DMS53 (cell line): ENCODE results near the gene CDSN.
A peak's percentile ranks its signal among the peaks of the same experiment; 100 is the strongest.
"Not testable (repeated sequence)": the region's sequence is repeated elsewhere in the genome, so short reads cannot be mapped to it uniquely, and the experiment has no call there.

Source experiments
- DNase-seq: peaks from one replicate; lab custom pipeline; 2025; lab: John Stamatoyannopoulos, UW

Gene CDSN

GRCh38 chr6:31087494-31088089 is 32.7 kb downstream of the CDSN start:
- DNase-seq = peak; percentile 87

DNA sequence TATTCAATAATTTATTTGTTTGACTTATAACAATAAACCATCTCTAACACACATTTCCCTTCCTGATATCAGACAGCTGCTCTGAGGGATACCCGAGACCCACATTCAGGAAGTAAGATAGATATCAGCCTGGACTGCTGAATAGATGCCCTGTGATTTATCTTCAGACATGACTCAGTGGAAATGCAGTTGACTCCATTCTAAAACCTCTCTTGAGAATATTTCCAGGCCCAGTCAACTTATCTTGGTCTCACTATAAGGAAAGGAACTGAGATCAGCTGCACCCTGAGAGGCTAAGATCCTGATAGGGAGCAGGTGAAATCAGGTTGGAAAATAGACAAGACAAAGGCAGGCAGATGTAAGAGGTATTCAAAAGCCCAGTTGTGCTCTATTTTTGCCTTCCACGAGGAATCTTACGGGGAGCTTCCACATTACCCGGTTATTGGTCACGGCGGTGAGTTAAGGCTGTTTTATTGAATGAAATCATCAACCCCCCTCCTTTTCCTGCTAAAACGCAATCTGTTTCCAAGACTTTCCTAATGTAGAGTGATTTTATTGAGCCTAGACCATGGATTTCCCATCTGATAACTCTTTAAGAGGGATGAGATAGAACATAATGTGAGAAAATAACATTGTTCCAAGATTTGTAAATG is 33.3 kb downstream of the CDSN start:
- no peak for DNase-seq

- peak; percentile 51 for DNase-seq
Observed at GRCh38 chr6:31083742-31084354, 36.4 kb downstream of the CDSN start.

DNA sequence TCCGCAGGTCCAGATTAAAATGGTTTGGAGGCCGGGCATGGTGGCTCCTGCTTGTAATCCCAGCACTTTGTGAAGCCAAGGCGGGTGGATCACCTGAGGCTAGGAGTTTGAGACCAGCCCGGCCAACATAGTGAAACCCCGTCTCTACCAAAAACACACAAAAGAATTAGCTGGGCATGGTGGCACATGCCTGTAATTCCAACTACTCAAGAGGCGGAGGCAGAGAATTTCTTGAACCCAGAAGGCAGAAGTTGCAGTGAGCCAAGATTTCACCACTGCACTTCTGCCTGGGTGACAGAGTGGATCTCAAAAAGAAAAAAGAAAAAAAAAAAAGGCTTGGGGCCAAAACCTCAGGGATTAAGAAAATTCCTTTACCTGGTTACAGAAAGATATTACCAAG is 38.4 kb downstream of the CDSN start:
- DNase-seq = no peak

- DNase-seq = peak; percentile 85
Observed at GRCh38 chr6:31079656-31080261, 40.5 kb downstream of the CDSN start.

- no peak for DNase-seq
Observed at GRCh38 chr6:31076611-31077010, 43.6 kb downstream of the CDSN start.

GRCh38 chr6:31075528-31075927 is 44.7 kb downstream of the CDSN start:
- DNase-seq = no peak

DNA sequence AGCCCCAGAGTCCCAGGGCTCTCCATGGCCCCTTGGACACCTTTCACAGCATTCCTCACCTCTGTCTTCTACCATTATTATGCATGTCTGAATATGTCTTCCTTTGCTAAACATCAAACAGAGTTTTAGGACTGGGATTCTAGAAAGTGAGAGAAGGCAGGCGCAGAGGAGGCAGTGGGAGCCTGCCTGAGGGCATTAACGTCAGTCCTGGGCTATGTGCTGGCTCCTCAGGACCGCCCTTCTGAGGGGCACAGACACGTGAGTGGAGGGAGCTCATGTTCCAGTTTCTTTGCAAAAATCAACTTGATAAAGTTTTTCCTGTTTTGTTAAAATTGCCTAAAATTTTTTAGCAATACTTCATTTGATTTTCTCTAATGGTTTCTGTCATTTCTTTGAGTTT is 45.8 kb downstream of the CDSN start:
- no peak for DNase-seq

DNA sequence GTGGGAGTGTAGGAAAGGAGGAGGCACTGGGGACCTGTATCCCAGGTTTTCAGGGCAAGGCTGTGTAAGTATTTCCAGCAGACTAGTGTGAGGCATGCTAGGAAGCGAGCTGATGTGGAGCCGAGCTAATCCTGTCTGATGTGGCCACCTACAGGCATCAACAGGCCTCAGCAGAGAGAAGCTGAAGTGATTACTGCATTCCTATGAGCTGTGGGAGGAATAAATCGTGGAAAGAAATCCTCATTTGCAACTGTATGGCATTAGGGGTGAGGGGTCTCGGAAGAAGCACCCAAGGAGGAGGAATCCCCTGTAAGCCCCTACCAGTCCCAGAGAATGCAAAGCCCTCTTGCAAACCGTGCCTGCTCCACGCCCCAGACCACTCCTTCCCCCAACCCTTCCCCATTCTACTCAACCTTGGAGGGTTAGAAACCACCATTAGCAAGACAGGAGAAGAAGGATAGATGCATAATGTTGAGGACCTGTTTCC is 49.5 kb downstream of the CDSN start:
- peak; percentile 73 for DNase-seq

DNA sequence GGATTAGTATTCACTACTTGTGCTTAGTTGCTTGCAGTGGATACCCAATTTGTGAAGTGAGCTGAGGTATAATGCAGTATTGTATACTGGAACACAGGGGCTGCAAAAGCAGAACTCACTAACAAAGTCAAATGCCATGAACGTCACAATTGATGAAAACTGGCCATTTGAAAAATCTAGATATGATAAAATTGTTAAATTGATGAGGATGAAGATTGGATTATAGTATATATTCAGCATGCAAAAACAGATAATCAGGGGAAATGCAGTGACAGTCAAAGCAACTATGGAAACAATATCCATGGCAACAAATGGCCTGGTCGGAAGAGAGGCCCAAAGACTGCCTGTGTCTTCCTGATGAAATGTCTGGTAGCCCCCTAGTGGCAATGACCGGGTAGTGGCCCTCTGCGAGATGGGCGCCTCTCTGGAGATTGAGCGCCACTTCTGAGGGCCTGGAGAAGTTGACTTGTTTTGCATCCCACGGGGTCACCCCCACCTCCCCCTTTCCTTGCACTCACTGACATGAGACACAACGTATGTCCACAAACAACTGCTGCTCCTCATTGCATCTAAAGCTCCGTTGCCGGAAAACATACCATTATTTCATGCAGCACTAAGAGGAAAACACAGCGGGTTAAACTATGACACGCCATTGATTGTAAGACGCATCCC is 51.4 kb downstream of the CDSN start:
- DNase-seq = peak; percentile 91

GRCh38 chr6:31067891-31068668 is 52.2 kb downstream of the CDSN start:
- not testable (repeated sequence) for DNase-seq

DNA sequence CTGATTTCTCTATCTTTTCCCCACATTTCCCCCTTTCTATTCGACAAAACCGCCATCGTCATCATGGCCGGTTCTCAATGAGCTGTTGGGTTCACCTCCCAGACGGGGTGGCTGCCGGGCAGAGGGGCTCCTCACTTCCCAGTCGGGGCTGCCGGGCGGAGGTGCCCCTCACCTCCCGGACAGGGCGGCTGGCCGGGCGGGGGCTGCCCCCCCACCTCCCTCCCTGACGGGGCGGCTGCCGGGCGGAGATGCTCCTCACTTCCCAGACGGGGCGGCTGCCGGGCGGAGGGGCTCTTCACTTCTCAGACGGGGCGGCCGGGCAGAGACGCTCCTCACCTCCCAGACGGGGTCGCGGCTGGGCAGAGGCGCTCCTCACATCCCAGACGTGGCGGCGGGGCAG is 53.2 kb downstream of the CDSN start:
- not testable (repeated sequence) for DNase-seq

GRCh38 chr6:31065556-31065955 is 54.7 kb downstream of the CDSN start:
- no peak for DNase-seq
